Right renal cortex interstitium (tissue), 3 donors: ENCODE measurements around the gene ATXN7L3. TPM values are rescaled to one million over a fixed set of nuclear protein-coding genes. Genes with fewer than 3 reads are reported as not detected.
A peak's percentile ranks its signal among the peaks of the same experiment; 100 is the strongest.
"Not testable (repeated sequence)": the region's sequence is repeated elsewhere in the genome, so short reads cannot be mapped to it uniquely, and the experiment has no call there.

Experiments
- DNase-seq, 3 donors: peaks; one replicate each; pipeline ENCODE4 v3.0.0-alpha.2; 2013; ENCODE audit warnings: low read depth in 3 of 3, low spot score in 2 of 3
- polyA plus RNA-seq, 3 donors: library from polyadenylated mRNA; unstranded; fragments of 120-200 nt; gene quantifications; one replicate each; pipeline ENCODE4 v1.2.1, GENCODE V29; 2013; ENCODE audit not compliant: insufficient read length in 3 of 3

The ATXN7L3 gene, protein sequence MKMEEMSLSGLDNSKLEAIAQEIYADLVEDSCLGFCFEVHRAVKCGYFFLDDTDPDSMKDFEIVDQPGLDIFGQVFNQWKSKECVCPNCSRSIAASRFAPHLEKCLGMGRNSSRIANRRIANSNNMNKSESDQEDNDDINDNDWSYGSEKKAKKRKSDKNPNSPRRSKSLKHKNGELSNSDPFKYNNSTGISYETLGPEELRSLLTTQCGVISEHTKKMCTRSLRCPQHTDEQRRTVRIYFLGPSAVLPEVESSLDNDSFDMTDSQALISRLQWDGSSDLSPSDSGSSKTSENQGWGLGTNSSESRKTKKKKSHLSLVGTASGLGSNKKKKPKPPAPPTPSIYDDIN
- 10 to 100 TPM; 55.6 to 63.8 (median 63.0) TPM for polyA plus RNA-seq

DNA sequence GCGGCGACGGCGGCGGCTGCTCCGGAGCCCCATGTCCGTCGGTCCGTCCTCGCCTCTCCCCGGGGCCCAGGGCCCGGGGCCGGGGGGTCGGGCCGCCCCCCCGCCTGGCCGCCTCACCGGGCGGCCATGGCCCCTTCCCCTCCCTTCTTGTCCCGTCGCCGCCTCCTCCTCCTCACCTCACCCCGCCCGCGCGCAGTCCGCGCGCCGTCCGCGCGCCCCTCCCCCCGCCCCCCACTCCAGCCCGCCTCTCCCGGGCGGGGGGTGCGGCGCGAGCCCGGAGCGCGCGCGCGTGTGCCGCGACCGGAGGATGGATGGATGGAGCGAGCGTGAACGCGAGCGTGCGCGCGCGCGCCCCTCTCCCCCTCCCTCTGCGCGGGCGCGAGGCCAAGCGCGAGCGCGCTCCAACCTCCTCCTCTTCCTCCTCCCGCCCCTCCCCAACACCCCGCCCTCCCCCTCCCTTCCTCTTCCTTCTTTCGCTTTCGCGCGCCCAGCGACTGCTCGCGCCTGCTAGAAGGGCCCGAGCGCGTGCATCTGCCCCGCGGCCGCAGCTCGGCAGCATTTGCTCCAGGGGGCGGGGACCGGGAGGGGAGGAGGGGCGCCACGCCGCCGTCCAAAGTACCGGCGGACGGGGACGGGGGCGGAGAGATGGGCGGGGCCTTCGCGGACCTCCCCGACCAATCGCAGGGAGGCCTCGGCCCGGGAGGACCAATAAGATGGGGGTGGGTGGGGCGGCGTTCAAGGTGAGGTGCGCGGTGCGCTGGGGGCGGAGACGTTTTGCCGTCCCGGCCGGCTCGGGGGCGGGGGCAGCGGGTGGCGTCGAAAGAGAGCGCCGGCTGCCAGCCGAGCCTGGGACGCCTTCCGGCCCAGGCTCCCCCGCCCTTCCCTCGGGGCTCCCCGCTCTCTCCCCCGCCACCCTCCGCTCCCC, at the start of gene ATXN7L3:
ATXN7L3 (minus strand) TSS at position 332 of the 925 bp plus-strand sequence. CDS start 1,814 bp downstream, outside the sequence.
- DNase-seq, result peak in 2 of 3 donors; percentile 93 to 95

DNA sequence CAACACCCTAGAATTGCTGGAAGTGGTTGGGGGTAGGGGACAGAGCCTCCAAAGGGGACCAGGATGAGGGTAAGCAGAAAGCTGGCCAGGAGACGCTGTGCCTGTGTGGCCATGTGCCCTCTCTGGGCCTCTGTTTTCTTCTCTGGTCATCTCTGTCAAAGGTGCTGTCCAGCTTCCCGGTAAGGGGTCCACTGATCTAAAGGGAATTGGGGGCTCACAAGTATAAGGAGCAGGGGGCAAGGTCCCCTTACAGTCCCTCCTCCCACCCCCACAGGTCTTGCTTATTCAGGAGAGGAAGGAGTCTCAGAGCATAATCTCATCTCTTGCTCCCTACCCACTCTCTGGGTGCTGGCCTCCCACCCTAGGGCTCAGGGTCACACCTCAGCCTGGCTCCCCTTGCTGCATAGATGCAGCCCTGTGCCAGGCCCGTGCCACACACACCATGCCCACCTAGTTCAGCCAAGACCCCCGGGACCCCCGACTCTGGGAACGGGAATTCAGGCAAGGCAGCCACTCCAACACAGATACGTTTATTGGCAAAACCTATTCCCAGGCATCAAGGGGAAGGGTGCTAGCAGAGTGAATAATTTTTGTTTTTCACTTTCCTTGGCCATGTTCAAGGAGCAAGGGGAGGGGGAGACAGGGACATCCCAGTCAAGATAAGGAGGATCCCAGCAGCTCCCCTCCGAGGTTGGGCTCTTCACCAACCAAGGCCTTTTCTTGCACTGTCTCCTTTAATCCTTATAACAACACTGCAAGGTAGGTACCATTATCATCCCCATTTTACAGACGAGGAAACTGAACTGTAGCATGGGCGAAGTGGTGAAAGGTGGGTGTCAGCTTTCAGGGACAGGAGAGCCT, 48.4 kb upstream of the ATXN7L3 start:
- no peak for DNase-seq

DNA sequence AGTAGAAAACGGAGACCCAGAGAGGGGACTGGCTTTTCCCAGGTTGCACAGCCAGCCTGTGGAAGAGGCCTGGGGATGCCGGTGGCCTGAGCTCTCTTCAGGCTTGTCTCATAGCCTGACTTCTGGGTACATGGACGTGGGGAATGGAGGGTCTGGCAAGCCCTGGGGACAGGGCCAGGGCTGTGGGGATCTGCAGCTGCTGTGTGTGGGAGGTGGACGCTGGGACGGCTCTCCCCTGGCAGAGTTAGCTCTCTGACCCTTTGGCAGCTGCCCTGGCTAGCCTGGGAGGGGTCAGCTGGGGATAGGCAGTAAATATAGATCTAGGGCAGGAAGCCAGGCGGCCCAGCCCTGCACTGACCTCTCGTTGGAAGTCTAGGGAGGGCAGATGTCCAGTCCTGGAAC, 47.8 kb upstream of the ATXN7L3 start:
- no peak for DNase-seq

DNA sequence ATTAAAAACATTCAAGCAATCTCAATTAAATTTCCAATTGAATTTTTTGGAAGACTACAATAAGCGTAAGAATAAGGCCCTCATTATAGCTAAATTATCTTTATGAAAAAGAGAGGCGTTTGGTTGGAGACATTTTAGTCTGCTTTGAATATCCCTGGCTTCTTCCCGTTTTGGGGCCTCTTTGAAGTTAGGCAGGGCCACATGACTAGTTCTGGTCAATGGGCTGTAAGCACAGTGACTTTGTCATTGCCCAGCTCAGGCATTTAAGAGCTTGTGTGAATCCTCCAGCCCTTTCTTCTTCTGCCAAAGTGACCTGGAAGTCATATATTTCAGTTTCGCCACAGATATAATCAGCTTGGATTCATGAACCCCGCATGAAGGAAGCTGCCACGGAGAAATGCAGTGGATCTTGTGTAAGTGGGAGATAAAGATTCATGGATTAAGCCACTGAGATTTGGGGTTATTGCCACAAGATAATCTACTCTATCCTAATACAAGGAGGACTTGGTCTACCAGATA, 41.5 kb upstream of the ATXN7L3 start:
- no peak for DNase-seq

DNA sequence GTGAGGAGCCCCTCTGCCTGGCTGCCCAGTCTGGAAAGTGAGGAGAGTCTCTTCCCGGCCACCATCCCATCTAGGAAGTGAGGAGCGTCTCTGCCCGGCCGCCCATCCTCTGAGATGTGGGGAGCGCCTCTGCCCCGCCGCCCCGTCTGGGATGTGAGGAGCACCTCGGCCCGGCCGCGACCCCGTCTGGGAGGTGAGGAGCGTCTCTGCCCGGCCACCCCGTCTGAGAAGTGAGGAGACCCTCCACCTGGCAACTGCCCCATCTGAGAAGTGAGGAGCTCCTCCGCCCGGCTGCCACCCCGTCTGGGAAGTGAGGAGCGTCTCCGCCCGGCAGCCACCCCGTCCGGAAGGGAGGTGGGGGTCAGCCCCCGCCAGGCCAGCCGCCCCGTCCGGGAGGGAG, 38.2 kb upstream of the ATXN7L3 start:
- not testable (repeated sequence) for DNase-seq

DNA sequence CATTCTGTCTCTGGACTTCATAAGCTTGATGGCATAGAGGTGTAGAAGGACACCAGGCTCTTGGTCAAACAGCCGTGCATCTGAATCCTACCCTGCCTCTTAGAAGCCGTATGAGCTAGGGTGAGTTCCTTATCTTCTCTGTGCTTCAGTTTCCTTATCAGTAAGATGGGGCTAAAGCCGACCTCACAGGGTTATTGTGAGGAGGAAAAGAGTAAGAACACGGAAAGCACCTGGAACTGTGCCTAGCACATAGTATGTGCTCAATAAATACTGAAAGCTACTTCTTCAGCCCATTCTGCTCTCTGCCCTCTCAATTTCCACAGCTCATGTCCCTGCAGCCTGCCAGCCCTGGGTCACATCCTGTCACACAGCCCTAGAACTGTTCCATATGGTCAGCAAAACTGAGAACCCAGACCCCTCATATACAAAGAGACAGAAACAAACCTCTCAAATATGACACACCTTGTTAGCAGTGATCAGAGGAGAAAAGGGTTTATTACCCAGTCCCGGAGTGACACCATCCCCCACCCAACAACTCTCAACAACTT, 36.8 kb upstream of the ATXN7L3 start:
- no peak for DNase-seq

DNA sequence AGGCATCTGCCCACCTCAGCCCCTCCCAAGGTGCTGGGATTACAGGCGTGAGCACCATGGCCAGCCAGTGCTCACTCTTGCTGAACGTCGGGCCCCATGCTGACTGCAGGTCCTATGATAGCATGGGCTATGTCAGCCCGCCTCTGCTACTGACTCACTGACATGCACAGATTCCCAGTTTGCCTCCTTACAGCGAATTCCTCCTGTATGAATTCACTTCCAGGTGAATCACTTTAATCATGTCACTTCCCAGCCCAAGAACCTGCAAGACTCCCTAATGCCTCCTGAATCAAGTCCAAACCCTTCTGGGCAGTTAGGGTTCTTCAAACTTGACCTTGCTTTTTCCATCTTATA, 35.9 kb upstream of the ATXN7L3 start:
- no peak for DNase-seq

DNA sequence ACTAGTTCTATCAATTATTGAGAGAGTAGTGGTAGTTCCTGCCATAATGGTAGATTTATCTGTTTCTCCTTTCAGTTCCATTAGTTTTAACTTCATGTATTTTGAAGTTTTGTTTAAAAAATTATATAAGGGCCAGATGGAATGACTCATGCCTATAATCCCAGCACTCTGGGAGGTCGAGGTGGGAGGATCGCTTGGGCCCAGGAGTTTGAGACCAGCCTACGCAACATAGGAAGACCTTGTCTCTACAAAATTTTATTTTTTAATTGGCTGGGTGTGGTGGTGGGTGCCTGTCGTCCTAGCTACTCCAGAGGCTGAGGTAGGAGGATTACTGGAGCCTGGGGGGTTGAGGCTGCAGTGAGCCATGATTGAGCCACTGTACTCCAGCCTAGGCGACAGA, 33.9 kb upstream of the ATXN7L3 start:
- DNase-seq, result no peak

DNA sequence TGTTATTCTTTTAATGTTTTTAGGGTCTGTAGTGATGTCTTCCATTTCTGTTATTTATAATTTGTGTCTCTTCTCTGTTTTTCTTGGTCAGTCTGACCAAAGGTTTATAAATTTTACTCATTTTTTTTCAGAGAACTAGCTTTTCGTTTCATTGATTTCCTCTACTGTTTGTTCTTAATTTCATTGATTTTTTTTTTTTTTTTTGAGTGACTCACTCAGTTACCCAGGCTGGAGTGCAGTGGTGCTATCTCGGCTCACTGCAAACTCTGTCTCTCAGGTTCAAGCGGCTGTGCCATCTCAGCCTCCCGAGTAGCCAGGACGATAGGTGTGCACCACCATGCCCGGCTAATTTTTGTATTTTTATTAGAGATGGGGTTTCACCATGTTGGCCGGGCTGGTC, 32.4 kb upstream of the ATXN7L3 start:
- DNase-seq, result no peak

DNA sequence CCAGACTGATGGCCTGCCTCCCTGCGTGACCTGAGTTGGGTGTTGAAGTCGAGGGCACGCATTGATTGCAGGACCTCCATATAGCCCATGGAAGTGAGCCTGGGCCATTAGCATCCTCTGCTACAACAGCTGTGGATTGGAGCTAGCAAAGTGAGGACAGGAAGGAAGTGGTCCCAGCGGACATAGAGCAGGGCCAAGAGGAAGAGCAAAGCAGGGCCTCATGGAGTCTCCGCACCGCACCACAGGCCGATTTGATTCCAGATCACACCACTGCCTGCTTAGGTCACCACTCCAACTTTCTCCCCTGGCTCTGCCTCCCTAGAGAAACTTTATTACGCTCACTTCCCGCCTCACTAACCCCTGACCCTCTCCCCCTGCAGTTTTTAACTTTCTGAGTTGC, 30.5 kb upstream of the ATXN7L3 start:
- no peak for DNase-seq

DNA sequence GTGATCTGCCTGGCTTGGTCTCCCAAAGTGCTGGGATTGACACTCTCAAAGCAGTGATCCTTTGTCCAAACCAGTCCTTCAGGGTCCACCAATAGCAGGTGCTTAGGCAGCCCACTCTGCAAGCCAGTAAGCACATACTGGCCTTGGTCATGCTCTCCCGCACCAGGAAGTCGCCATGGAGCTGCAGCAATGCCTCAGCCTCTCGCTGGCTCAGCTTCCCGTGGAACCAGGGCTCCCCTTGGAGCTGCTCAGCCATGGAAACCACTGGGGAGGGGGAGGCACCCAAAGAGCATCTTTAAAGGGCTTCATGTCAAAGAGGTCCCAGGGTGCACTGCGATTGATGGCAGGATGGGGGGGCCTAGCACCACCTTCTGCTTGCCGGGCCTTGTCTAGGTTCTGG, 29.4 kb upstream of the ATXN7L3 start:
- no peak for DNase-seq

DNA sequence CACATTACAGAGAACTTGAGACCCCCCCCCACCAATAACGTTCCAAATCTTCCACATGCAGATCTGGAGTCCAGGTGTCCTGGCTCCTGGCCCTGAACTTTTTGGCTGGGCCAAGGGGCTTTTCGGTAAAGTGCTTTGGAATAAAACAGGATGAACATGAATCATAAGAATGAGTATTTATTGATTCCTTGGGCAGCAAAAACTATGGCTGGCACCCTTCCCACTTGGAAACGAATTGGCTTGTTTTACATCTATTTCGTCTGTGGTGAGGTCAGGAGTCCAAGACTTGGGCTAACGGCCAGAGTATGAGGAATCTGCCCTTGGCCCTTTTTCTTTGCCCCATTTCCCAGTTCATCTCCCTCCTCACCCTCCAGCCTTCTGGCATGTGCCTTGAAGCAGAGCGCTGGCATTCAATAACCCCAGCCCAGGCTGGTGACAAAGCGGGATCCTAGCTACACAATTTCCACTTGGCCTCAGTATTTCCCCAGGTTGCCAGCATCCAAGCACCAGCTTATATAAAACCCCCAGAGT, 23.9 kb upstream of the ATXN7L3 start:
- no peak for DNase-seq

DNA sequence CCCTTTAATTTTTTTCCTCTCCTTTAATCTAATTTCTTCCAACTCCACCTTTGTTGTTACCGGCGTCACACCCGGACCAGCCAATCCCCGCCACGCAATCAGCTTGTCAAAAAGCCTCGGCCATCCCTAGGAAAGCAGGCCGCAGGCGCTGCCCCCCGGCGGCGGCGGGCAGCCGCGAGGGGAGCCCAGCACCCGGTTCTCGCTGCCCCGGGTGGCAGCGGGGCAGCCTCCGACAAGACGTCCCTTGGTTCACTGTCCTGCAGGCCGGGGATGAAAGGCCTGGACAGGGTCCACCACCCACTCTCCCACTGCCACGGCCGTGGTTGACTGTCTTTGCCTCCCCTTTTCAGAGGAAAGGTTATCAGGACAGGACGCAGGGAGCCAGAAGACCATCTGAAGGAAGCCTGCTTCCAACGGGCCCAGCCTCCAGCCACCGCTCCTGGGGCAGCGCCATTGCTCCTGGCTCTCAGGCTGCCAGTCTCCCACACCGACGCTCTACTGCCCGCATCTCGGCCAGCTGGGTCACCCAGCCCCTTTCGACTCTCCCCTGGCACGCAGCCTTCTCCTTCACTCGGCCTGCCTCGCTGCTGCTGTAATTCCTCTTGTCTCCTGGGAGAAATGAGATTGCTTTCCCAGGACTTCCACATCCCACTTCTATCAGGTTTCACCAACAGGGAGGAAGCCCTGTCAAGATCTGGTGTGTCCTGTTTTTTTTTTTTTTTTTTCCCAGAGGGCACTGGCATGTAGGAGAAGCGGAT, 22.6 kb upstream of the ATXN7L3 start:
- DNase-seq, result peak in 1 of 3 donors; percentile 48

DNA sequence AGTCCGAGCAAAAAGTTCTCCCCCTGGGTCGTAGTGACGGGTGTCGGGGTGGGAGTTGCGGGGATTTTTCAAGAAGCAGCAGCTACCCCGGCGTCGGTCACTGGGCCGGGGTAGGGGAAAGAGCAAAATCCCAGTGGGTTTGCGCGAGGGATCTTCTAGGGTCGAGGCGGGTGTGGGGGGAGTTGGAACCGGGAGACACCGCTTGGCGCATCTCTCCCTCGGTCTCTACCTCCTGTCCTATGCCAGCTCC, 22.1 kb upstream of the ATXN7L3 start:
- no peak for DNase-seq

DNA sequence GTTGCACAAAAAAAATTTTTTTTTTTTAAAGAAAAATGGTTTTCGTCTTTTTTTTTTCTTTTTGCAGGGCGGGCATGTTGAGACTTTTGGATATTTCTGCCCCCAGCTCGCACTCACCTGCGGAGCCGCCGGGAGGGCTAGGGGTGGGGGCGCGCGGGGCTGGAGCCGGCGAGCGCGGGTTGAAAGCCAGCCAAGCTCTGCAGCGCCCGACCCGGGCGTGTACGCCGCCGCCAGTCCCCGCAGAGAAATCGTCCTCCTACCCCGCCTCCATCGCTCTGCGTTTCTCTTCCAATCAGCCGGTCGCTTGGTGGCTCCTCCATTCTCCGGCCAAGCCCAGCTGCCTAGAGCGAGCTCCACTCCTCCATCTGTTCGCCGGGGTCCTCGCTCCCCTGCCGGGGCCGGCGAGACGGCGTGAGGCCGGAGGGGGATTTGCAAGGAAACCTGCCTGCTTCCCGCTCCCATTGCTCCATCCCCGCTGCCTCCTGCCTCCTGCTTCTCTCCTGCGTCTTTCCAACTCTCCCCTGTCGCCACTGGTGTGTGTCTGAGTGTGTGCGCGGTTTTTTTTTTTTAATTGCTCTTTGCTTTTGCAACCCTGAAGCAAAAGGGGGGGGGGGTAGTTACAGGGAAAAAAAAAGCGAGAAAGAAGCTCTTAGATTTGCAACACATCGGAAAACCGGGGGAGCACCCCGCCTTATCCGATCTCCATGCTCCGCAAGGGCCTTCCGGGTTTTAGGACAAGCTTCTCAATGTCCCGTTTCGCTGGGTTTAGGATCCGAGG, 21.6 kb upstream of the ATXN7L3 start:
- peak in 1 of 3 donors; percentile 56 for DNase-seq

DNA sequence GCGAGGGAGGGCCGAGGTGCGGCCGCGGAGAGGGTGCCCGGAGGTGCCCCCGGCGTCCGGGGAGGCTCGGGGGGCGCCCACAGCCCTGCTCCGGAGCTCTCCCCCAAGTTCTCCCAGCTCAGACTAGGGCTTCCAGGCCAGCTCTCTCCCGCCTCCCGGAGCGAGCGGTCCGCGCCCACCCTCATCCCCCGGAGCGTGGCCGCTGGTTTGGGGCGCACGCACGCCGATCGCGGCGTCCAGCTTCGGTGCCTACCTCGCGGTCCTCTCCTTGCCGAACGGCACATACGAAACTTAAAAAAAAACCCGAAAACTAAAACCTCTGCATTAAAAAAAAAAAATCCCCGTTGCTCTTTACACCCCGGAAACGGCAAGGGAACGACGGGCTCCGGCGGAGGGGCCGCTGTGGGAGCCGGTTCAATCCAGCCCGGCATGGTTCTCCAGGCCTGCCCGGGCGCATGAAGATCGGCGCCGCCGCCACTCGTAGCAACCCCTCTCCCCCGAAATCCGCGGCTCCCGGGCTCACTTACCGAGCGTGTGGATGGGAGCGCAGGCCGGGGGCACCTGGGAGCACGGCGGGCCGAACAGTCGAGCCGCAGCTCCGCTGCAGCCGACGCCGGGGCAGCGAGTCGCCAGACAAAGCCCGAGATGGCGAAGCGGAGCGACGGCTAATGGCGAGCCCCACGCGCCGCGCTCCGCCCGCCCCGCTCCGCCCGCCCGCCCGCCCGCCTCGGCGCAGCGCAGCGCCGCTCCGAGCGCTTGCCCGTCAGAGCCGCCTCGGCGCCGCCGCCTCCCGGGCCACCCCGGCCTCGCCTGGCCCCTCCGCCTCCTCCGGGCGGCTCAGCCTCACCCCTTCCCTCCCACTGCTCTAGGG, 20.8 kb upstream of the ATXN7L3 start:
- DNase-seq, result peak in 1 of 3 donors; percentile 36

DNA sequence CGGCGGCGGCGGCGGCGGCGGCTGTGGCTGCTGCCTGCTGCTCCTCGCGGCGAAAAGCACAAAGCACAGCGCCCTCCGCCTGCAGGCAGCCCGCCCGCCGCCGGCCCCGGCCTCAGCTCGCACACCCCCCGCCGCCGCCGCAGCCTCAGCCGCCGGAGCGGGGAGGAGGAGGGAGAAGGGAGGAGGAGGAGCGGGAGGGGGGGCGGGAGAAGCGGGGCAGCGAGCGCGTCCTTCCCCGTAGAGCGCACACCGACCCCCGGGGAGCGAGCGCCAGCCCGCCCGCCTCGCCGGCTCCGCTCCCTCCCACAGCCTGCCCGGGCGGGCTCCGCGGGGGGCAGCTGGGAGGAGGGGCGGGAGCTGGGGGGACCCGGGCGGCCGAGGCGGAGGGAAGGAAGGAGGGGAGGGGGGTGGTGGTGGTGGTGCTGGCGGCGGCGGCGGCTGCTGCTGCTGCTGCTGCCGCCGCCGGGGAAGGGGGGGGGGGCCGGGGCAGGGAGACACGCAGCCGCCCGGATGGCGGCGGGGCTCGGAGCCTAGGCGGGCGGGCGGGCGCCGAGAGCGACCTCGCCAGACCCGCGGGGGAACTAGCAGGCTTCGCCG, 20.0 kb upstream of the ATXN7L3 start, which contains the start of gene UBTF:
UBTF (minus strand) TSS at position 60 of the 597 bp plus-strand sequence. CDS start 1,446 bp downstream, outside the sequence.
- DNase-seq, result peak in 1 of 3 donors; percentile 36
